Sigmoid colon (tissue), 7 donors: ENCODE measurements around the gene SRD5A3. TPM values are rescaled to one million over a fixed set of nuclear protein-coding genes. Genes with fewer than 3 reads are reported as not detected.

Source experiments
- DNase-seq: peaks from one replicate; pipeline ENCODE4 v3.0.0-alpha.2; 2019
- H3K27ac ChIP-seq, 4 donors: fragments of 200-600 bp; sonication (generic); one replicate each; pipeline ENCODE4 v1.5.1; 2016 to 2019; ENCODE audit warnings: mild to moderate bottlenecking in 1 of 4
- H3K27me3 ChIP-seq, 3 donors: fragments of 200-600 bp; sonication (generic); one replicate each; pipeline ENCODE4 v1.5.1; 2019; ENCODE audit warnings: mild to moderate bottlenecking in 1 of 3
- H3K36me3 ChIP-seq, 4 donors: fragments of 200-600 bp; sonication (generic); one replicate each; pipeline ENCODE4 v1.5.1; 2016 to 2019
- H3K4me1 ChIP-seq, 4 donors: fragments of 200-600 bp; sonication (generic); one replicate each; pipeline ENCODE4 v1.5.1; 2017 to 2019
- H3K4me3 ChIP-seq, 4 donors: fragments of 200-600 bp; sonication (generic); one replicate each; pipeline ENCODE4 v1.5.1; 2017 to 2019; ENCODE audit warnings: mild to moderate bottlenecking in 2 of 4, moderate library complexity in 1 of 4
- H3K9me3 ChIP-seq, 4 donors: fragments of 200-600 bp in 3 of 4; sonication (generic) in 3 of 4; one replicate each; pipeline versions ENCODE4 v1.5.1 to v1.6.1; 2013 to 2019
- CTCF ChIP-seq, 4 experiments: fragments of 450-650 bp in 3 of 4; fragments of 200-600 bp in 1 of 4; IDR thresholded peaks; one replicate each; pipeline ENCODE4 v1.5.1; 2016 to 2019; ENCODE audit warnings: antibody characterized with exemption in 4 of 4, mild to moderate bottlenecking in 3 of 4, moderate library complexity in 2 of 4
- EP300 ChIP-seq, 4 donors: sonication (generic); formaldehyde crosslinking; IDR thresholded peaks; one replicate each; pipeline ENCODE4 v1.6.1; 2017; ENCODE audit warnings: antibody characterized with exemption in 4 of 4
- POLR2A ChIP-seq, 2 donors: fragments of 450-650 bp; IDR thresholded peaks; one replicate each; pipeline ENCODE4 v1.6.1; 2016; ENCODE audit warnings: antibody characterized with exemption in 2 of 2, mild to moderate bottlenecking in 2 of 2, moderate library complexity in 2 of 2
- POLR2AphosphoS5 ChIP-seq, 4 donors: sonication (generic); formaldehyde crosslinking; IDR thresholded peaks; one replicate each; pipeline ENCODE4 v1.6.1; 2017; ENCODE audit warnings: antibody characterized with exemption in 4 of 4
- WGBS, 2 donors: extraction: QIAGEN DNeasy Blood & Tissue Kit; methylation state at CpG; one replicate each; pipeline ENCODE4 v1.1.7; 2013; 5-methylcytosine and 5-hydroxymethylcytosine counted together
- intact Hi-C: fragments of 100-400 bp; cut with DNase I; formaldehyde crosslinking; loops from one replicate; pipeline ENCODE4 v1.15.1; 2023
- polyA plus RNA-seq, 3 donors: library from polyadenylated mRNA; stranded (reverse); fragments of 200-250 nt; gene quantifications; one replicate each; pipeline ENCODE4 v1.2.3, GENCODE V29; 2013
- total RNA-seq, 4 donors: library from RNA; depleted of rRNA; stranded (reverse); fragments of >200 nt; gene quantifications; one replicate each; pipeline ENCODE4 v1.1.0, GENCODE V29; 2016
- donor health status: healthy with polysubstance abuse.
- donor health status: Bipolar disorder and iron deficiency.
- donor health status: healthy.

SRD5A3 gene
- total and polyA plus RNA-seq, 7 donors = 2.2 to 9.3 (median 4.4) TPM

GRCh38 chr4:55308071-55308470 is 38.0 kb upstream of the SRD5A3 start:
- TF ChIP-seq CTCF (IDR thresholded peaks at IDR 0.05) = no peak
- TF ChIP-seq EP300 (IDR thresholded peaks at IDR 0.05) = no peak
- TF ChIP-seq POLR2A (IDR thresholded peaks at IDR 0.05) = no peak
- TF ChIP-seq POLR2AphosphoS5 (IDR thresholded peaks at IDR 0.05) = no peak
- no peaks in the 10 kb centered on the region for H3K9me3 ChIP-seq
- no peaks in the 10 kb centered on the region for H3K36me3 ChIP-seq
- no peak overlapping the region for H3K4me3 ChIP-seq
- DNase-seq = no peak
- H3K4me1 ChIP-seq = no peaks in the 10 kb centered on the region
- no peak overlapping the region for H3K27ac ChIP-seq
- no peaks in the 10 kb centered on the region for H3K27me3 ChIP-seq
- intact Hi-C loops = no loop called here
- 71 to 76% methylated on average over 2 of the region's 2 CpGs for WGBS, 2 donors

GRCh38 chr4:55311792-55312488 is 34.1 kb upstream of the SRD5A3 start:
- Histone ChIP-seq H3K27ac (no peak overlapping the region), H3K27me3 (no peaks in the 10 kb centered on the region), H3K36me3 (no peaks in the 10 kb centered on the region), H3K4me3 (no peak overlapping the region), H3K9me3 (no peaks in the 10 kb centered on the region), H3K4me1 (no peaks in the 10 kb centered on the region)
- 81 to 85% methylated on average over 5 of the region's 5 CpGs for whole genome bisulfite sequencing, 2 donors
- intact Hi-C loops = no loop called here
- TF ChIP-seq CTCF (IDR thresholded peaks at IDR 0.05) (no peak), EP300 (IDR thresholded peaks at IDR 0.05) (no peak), POLR2A (IDR thresholded peaks at IDR 0.05) (no peak), POLR2AphosphoS5 (IDR thresholded peaks at IDR 0.05) (no peak)
- DNase-seq = no peak

- WGBS, 2 donors = 99 to 100% methylated on average over 1 of the region's 1 CpG
- TF ChIP-seq CTCF (IDR thresholded peaks at IDR 0.05) = peak in 3 of 4 experiments; percentile 17 to 52 (median 35)
- TF ChIP-seq EP300 (IDR thresholded peaks at IDR 0.05) = no peak
- TF ChIP-seq POLR2A (IDR thresholded peaks at IDR 0.05) = no peak
- TF ChIP-seq POLR2AphosphoS5 (IDR thresholded peaks at IDR 0.05) = peak in 1 of 4 donors; percentile 28
- Histone ChIP-seq H3K27me3 (no peaks in the 10 kb centered on the region), H3K4me3 (no peak overlapping the region), H3K27ac (no peak overlapping the region), H3K36me3 (no peaks in the 10 kb centered on the region), H3K4me1 (no peaks in the 10 kb centered on the region), H3K9me3 (no peaks in the 10 kb centered on the region)
- intact Hi-C loops = no loop called here
- DNase-seq = peak; percentile 77
Measured at GRCh38 chr4:55312489-55313101, 33.4 kb upstream of the SRD5A3 start.

- WGBS, 2 donors = 43 to 67% methylated on average over 4 of the region's 4 CpGs
- Histone ChIP-seq H3K27me3 (no peaks in the 10 kb centered on the region), H3K4me3 (no peak overlapping the region), H3K27ac (no peak overlapping the region), H3K36me3 (no peaks in the 10 kb centered on the region), H3K4me1 (no peaks in the 10 kb centered on the region), H3K9me3 (no peaks in the 10 kb centered on the region)
- intact Hi-C loops = no loop called here
- no peak for DNase-seq
- no peak for TF ChIP-seq EP300 (IDR thresholded peaks at IDR 0.05)
- no peak for TF ChIP-seq POLR2AphosphoS5 (IDR thresholded peaks at IDR 0.05)
- TF ChIP-seq POLR2A (IDR thresholded peaks at IDR 0.05) = no peak
- TF ChIP-seq CTCF (IDR thresholded peaks at IDR 0.05) = no peak
Measured at GRCh38 chr4:55314141-55314820, 31.8 kb upstream of the SRD5A3 start.
